Esophagus muscularis mucosa (tissue), 4 donors: ENCODE data around the gene PIK3R3. TPM values are rescaled to one million over a fixed set of nuclear protein-coding genes. Genes with fewer than 3 reads are reported as not detected.

Experiments used
- DNase-seq: peaks from one replicate; pipeline ENCODE4 v3.0.0-alpha.2; 2017; ENCODE audit errors: extremely low spot score
- H3K27ac ChIP-seq, 4 donors: fragments of 200-600 bp; sonication (generic); replicated peaks in 1 of 4; 1 replicate in 3 of 4; 2 replicates in 1 of 4; pipeline ENCODE4 v1.5.1; 2016 to 2019; ENCODE audit warnings: mild to moderate bottlenecking in 1 of 4
- H3K27me3 ChIP-seq, 4 donors: fragments of 200-600 bp; sonication (generic); one replicate each; pipeline versions ENCODE4 v1.5.1 to v1.6.0; 2016 to 2019
- H3K36me3 ChIP-seq, 4 donors: fragments of 200-600 bp; sonication (generic); one replicate each; pipeline ENCODE4 v1.5.1; 2016 to 2019
- H3K4me1 ChIP-seq, 4 donors: fragments of 200-600 bp; sonication (generic); one replicate each; pipeline ENCODE4 v1.5.1; 2016 to 2019
- H3K4me3 ChIP-seq, 4 donors: fragments of 200-600 bp; sonication (generic); 1 replicate in 2 of 4; 2 replicates in 2 of 4; pipeline ENCODE4 v1.5.1; 2016 to 2019; ENCODE audit warnings: mild to moderate bottlenecking in 4 of 4, moderate library complexity in 1 of 4
- H3K9me3 ChIP-seq, 4 donors: fragments of 200-600 bp; sonication (generic); 1 replicate in 3 of 4; 2 replicates in 1 of 4; pipeline ENCODE4 v1.5.1; 2016 to 2019
- CTCF ChIP-seq, 3 experiments: fragments of 200-600 bp in 2 of 3; fragments of 450-650 bp in 1 of 3; sonication (generic) in 2 of 3; IDR thresholded peaks; one replicate each; pipeline ENCODE4 v1.5.1; 2017 to 2019; ENCODE audit warnings: antibody characterized with exemption in 3 of 3, mild to moderate bottlenecking in 2 of 3, moderate library complexity in 1 of 3
- EP300 ChIP-seq: sonication (generic); formaldehyde crosslinking; IDR thresholded peaks from one replicate; pipeline ENCODE4 v1.6.1; 2017; ENCODE audit warnings: antibody characterized with exemption
- POLR2A ChIP-seq: fragments of 450-650 bp; IDR thresholded peaks from one replicate; pipeline ENCODE4 v1.6.1; 2017; ENCODE audit warnings: antibody characterized with exemption, moderate library complexity, mild to moderate bottlenecking, low read depth
- POLR2AphosphoS5 ChIP-seq, 2 donors: sonication (generic); formaldehyde crosslinking; IDR thresholded peaks; one replicate each; pipeline ENCODE4 v1.6.1; 2017; ENCODE audit warnings: antibody characterized with exemption in 2 of 2
- WGBS: methylation state at CpG from one replicate; pipeline ENCODE4 v1.1.5; 2018; 5-methylcytosine and 5-hydroxymethylcytosine counted together
- intact Hi-C: fragments of 100-400 bp; cut with DNase I; formaldehyde crosslinking; loops from one replicate; pipeline ENCODE4 v1.15.1; 2023
- total RNA-seq, 4 donors: library from RNA; depleted of rRNA; stranded (reverse); fragments of >200 nt; gene quantifications; one replicate each; pipeline versions ENCODE4 v1.1.0 to v1.2.1, GENCODE V29; 2016

The PIK3R3 gene
- total RNA-seq, 4 donors from 2014 or later, result 13.7 to 34.3 (median 21.4) TPM

GRCh38 chr1:46166521-46167462 lies 34.4 kb upstream of the PIK3R3 start:
- no peak for DNase-seq
- intact Hi-C loops, result no loop called here
- TF ChIP-seq POLR2A (no peak), EP300 (peak; percentile 29), CTCF (IDR thresholded peaks at IDR 0.05) (no peak), POLR2AphosphoS5 (IDR thresholded peaks at IDR 0.05) (peak; percentile 69 to 74)
- Histone ChIP-seq H3K4me1 (peaks cover 24 to 54% (median 30%) of the 10 kb centered on the region in 4 donors), H3K4me3 (peak overlapping the region; percentile 53 to 61 (median 55)), H3K27ac (peak overlapping the region; percentile 63 to 79 (median 71)), H3K9me3 (no peaks in the 10 kb centered on the region), H3K27me3 (no peaks in the 10 kb centered on the region), H3K36me3 (no peaks in the 10 kb centered on the region)
- 21% methylated on average over 30 of the region's 47 CpGs for WGBS

DNA sequence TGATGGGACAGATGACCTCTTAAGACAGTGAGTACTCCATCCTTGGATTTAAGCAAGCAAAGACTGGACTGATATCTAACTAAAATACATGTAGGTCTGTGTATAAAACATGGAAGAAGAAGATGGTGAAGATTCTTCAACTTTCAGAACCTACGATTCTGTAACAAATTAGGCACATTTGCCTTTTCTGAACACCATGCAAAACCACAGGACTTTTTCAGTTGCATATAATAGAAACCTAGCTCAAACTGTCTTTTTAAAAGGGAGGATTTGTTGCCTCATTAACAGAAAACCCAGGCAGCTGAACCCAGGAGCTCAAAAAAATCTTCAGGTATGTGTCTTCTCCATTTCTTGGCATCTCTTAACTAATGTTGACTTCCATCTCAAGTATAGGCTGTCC lies 27.8 kb upstream of the PIK3R3 start:
- Histone ChIP-seq H3K4me1 (no peaks in the 10 kb centered on the region), H3K27ac (no peak overlapping the region), H3K4me3 (no peak overlapping the region), H3K9me3 (no peaks in the 10 kb centered on the region), H3K27me3 (no peaks in the 10 kb centered on the region), H3K36me3 (no peaks in the 10 kb centered on the region)
- WGBS, result 95% methylated on average over 1 of the region's 1 CpG
- no peak for TF ChIP-seq POLR2AphosphoS5 (IDR thresholded peaks at IDR 0.05)
- DNase-seq, result no peak
- intact Hi-C loops, result no loop called here

- no peaks in the 10 kb centered on the region for H3K36me3 ChIP-seq
- WGBS, result 70% methylated on average over 3 of the region's 3 CpGs
Observed at GRCh38 chr1:46159516-46159915, 27.1 kb upstream of the PIK3R3 start.

DNA sequence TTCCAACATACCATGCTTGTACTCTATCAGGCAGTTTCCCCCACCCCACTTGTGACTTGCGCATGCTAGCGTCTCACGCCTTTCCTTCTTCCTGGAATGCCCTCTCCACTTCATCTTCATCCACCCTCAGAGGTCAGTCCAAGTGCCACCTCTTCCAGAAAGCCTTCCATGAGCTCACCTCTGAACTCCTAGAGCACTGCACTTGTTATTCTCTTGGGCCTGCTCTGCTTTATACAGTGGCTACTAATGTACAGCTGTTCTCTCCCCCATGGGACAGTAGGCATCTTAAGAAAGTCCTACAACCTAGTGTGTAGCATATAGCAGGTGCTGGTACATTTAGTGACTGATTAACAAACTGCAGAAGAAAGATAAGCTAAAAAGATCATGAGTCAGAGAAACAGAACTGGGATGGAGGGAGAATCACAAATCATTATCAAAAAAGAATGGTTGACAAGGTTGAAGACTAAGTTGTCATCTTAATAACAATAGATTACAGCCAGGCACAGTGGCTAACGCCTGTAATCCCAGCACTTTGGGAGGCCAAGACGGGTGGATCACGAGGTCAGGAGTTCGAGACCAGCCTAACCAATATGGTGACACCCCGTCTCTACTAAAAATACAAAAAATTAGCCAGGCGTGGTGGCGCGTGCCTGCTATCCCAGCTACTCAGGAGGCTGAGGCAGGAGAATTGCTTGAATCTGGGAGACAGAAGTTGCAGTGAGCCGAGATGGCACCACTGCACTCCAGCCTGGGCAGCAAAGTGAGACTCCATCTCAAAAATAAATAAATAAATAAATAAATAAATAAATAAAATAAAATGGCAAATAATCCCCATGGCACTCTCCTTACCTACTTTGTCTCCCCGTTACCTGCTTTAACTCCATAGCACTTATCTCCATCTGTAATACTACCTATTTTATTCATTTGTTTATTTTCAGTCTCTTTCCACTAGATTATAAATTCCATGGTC lies 26.2 kb upstream of the PIK3R3 start:
- H3K36me3 ChIP-seq, result no peaks in the 10 kb centered on the region
- H3K27ac ChIP-seq, result no peak overlapping the region
- no peak for TF ChIP-seq CTCF (IDR thresholded peaks at IDR 0.05)
- no peak for TF ChIP-seq POLR2A
- no peak for TF ChIP-seq EP300
- DNase-seq, result no peak
- H3K9me3 ChIP-seq, result no peaks in the 10 kb centered on the region
- intact Hi-C loops, result no loop called here
- 89% methylated on average over 13 of the region's 13 CpGs for WGBS
- H3K27me3 ChIP-seq, result no peaks in the 10 kb centered on the region
- H3K4me3 ChIP-seq, result no peak overlapping the region
- no peaks in the 10 kb centered on the region for H3K4me1 ChIP-seq

More at GRCh38 chr1:46159516-46159915, 27.1 kb upstream of the PIK3R3 start:
- H3K4me1 ChIP-seq, result no peaks in the 10 kb centered on the region
- DNase-seq, result no peak
- H3K27ac ChIP-seq, result no peak overlapping the region
- H3K4me3 ChIP-seq, result no peak overlapping the region
- intact Hi-C loops, result no loop called here
- no peaks in the 10 kb centered on the region for H3K27me3 ChIP-seq
- no peaks in the 10 kb centered on the region for H3K9me3 ChIP-seq
- TF ChIP-seq POLR2A (no peak), EP300 (no peak), POLR2AphosphoS5 (IDR thresholded peaks at IDR 0.05) (no peak), CTCF (IDR thresholded peaks at IDR 0.05) (no peak)

GRCh38 chr1:46157916-46158311 lies 25.5 kb upstream of the PIK3R3 start:
- H3K4me1 ChIP-seq, result no peaks in the 10 kb centered on the region
- intact Hi-C loops, result no loop called here
- no peak for DNase-seq
- H3K27me3 ChIP-seq, result no peaks in the 10 kb centered on the region
- TF ChIP-seq EP300 (no peak), POLR2A (no peak), POLR2AphosphoS5 (IDR thresholded peaks at IDR 0.05) (no peak), CTCF (IDR thresholded peaks at IDR 0.05) (no peak)
- no peaks in the 10 kb centered on the region for H3K9me3 ChIP-seq
- H3K27ac ChIP-seq, result no peak overlapping the region
- no peak overlapping the region for H3K4me3 ChIP-seq
- H3K36me3 ChIP-seq, result no peaks in the 10 kb centered on the region
- WGBS, result 100% methylated on average over 1 of the region's 1 CpG
